Mesendoderm (in vitro differentiated cells): ENCODE results near the gene IRX3.
A peak's percentile ranks its signal among the peaks of the same experiment; 100 is the strongest.

Experiments
- DNase-seq: peaks from one replicate; pipeline ENCODE4 v3.0.0; 2013
- H2AK5ac ChIP-seq: 2 replicates; pipeline ENCODE4 v1.6.1; 2013; ENCODE audit warnings: low read length, inconsistent platforms
- H2BK120ac ChIP-seq: 2 replicates; pipeline ENCODE4 v1.6.1; 2013; ENCODE audit warnings: low read depth, mild to moderate bottlenecking, low read length, moderate library complexity, mixed read lengths
- H2BK15ac ChIP-seq: replicated peaks from 2 replicates; pipeline ENCODE4 v1.6.1; 2013; ENCODE audit warnings: low read depth, mild to moderate bottlenecking, moderate library complexity
- H2BK5ac ChIP-seq: 2 replicates; pipeline ENCODE4 v1.6.1; 2013; ENCODE audit warnings: low read length, inconsistent platforms
- H3K18ac ChIP-seq: 2 replicates; pipeline ENCODE4 v1.6.1; 2013; ENCODE audit warnings: mild to moderate bottlenecking, low read length, mixed read lengths
- H3K23ac ChIP-seq: one replicate; pipeline ENCODE4 v1.6.1; 2013; ENCODE audit warnings: low read length
- H3K27ac ChIP-seq: 2 replicates; pipeline ENCODE4 v1.5.1; 2013; ENCODE audit warnings: low read depth, mild to moderate bottlenecking, inconsistent platforms, low read length, moderate library complexity
- H3K27me3 ChIP-seq: 2 replicates; pipeline ENCODE4 v1.6.1; 2013; ENCODE audit warnings: low read length, control low read depth, mild to moderate bottlenecking, inconsistent platforms; ENCODE audit not compliant: insufficient read depth, poor library complexity
- H3K36me3 ChIP-seq: 2 replicates; pipeline ENCODE4 v1.6.1; 2013; ENCODE audit warnings: low read length, inconsistent platforms; ENCODE audit not compliant: control insufficient read depth, insufficient read depth
- H3K4ac ChIP-seq: one replicate; pipeline ENCODE4 v1.6.1; 2013; ENCODE audit warnings: low read depth, mild to moderate bottlenecking, low read length, moderate library complexity
- H3K4me1 ChIP-seq: 2 replicates; pipeline ENCODE4 v1.6.1; 2013; ENCODE audit warnings: low read depth, low read length, inconsistent platforms; ENCODE audit not compliant: control insufficient read depth
- H3K4me2 ChIP-seq: 2 replicates; pipeline ENCODE4 v1.6.1; 2013; ENCODE audit warnings: low read length
- H3K4me3 ChIP-seq: 2 replicates; pipeline ENCODE4 v1.5.1; 2013; ENCODE audit warnings: mild to moderate bottlenecking, low read length
- H3K56ac ChIP-seq: one replicate; pipeline ENCODE4 v1.6.1; 2013; ENCODE audit warnings: low read length
- H3K79me1 ChIP-seq: 2 replicates; pipeline ENCODE4 v1.6.1; 2013; ENCODE audit warnings: low read length, inconsistent platforms
- H3K79me2 ChIP-seq: 2 replicates; pipeline ENCODE4 v1.6.1; 2013; ENCODE audit warnings: mild to moderate bottlenecking, low read length; ENCODE audit not compliant: control insufficient read depth, insufficient read depth
- H3K9ac ChIP-seq: 2 replicates; pipeline ENCODE4 v1.6.1; 2013; ENCODE audit warnings: low read length, inconsistent platforms
- H4K5ac ChIP-seq: one replicate; pipeline ENCODE4 v1.6.1; 2013; ENCODE audit warnings: low read length
- H4K8ac ChIP-seq: one replicate; pipeline ENCODE4 v1.6.1; 2013; ENCODE audit warnings: low read depth, mild to moderate bottlenecking, control low read depth, low read length, moderate library complexity
- WGBS: extraction: QIAGEN DNeasy Blood & Tissue Kit; methylation state at CpG from one replicate; pipeline ENCODE4 v1.1.7; 2013; ENCODE audit warnings: low lambda C conversion rate, missing lambda C conversion rate; ENCODE audit not compliant: insufficient coverage; ENCODE audit errors: extremely low coverage; 5-methylcytosine and 5-hydroxymethylcytosine counted together

Gene IRX3

GRCh38 chr16:54287131-54288029, 793 bp upstream of the IRX3 start:
- no peak for DNase-seq
- Histone ChIP-seq H3K9ac (peak overlapping the region; percentile 74), H3K4me2 (peak overlapping the region; percentile 72), H3K27me3 (peaks cover 49% of the 10 kb centered on the region), H2BK5ac (peak overlapping the region; percentile 51), H2BK15ac (no peak overlapping the region), H3K4ac (no peak overlapping the region), H4K5ac (no peak overlapping the region), H3K36me3 (no peaks in the 10 kb centered on the region), H3K27ac (peak overlapping the region; percentile 7), H2AK5ac (no peak overlapping the region), H3K23ac (no peak overlapping the region), H3K4me1 (peaks cover 3% of the 10 kb centered on the region), H3K79me2 (no peaks in the 10 kb centered on the region), H3K4me3 (peak overlapping the region; percentile 16), H3K79me1 (no peaks in the 10 kb centered on the region), H3K18ac (peak overlapping the region; percentile 51), H4K8ac (no peak overlapping the region), H2BK120ac (peak overlapping the region; percentile 11), H3K56ac (peak overlapping the region; percentile 77)
- WGBS = no CpG with 5 or more reads among the region's 61 CpGs

- H3K27ac ChIP-seq = peak overlapping the region; percentile 84
- no peak overlapping the region for H4K8ac ChIP-seq
- peak overlapping the region; percentile 86 for H3K56ac ChIP-seq
- H3K36me3 ChIP-seq = no peaks in the 10 kb centered on the region
- no peak overlapping the region for H3K4ac ChIP-seq
- peak overlapping the region; percentile 80 for H3K9ac ChIP-seq
- no peak for DNase-seq
- H3K18ac ChIP-seq = peak overlapping the region; percentile 73
- H4K5ac ChIP-seq = no peak overlapping the region
- H3K79me2 ChIP-seq = no peaks in the 10 kb centered on the region
- no peak overlapping the region for H2BK15ac ChIP-seq
- H3K4me3 ChIP-seq = peak overlapping the region; percentile 91
- no peak overlapping the region for H2AK5ac ChIP-seq
- no peak overlapping the region for H3K23ac ChIP-seq
- peak overlapping the region; percentile 75 for H3K4me2 ChIP-seq
- H3K27me3 ChIP-seq = peaks cover 52% of the 10 kb centered on the region
- no peak overlapping the region for H2BK5ac ChIP-seq
- no CpG with 5 or more reads among the region's 43 CpGs for WGBS
- no peaks in the 10 kb centered on the region for H3K79me1 ChIP-seq
- peaks cover 3% of the 10 kb centered on the region for H3K4me1 ChIP-seq
- no peak overlapping the region for H2BK120ac ChIP-seq
Observed at GRCh38 chr16:54286090-54286365, 559 bp downstream of the IRX3 start.

GRCh38 chr16:54285414-54286089, 1.0 kb downstream of the IRX3 start:
- Histone ChIP-seq H3K4me3 (peak overlapping the region; percentile 91), H2AK5ac (no peak overlapping the region), H3K27me3 (peaks cover 48% of the 10 kb centered on the region), H4K5ac (no peak overlapping the region), H3K4ac (no peak overlapping the region), H3K23ac (no peak overlapping the region), H3K79me2 (no peaks in the 10 kb centered on the region), H2BK120ac (no peak overlapping the region), H3K79me1 (no peaks in the 10 kb centered on the region), H3K4me1 (peaks cover under 1% of the 10 kb centered on the region), H3K18ac (peak overlapping the region; percentile 73), H3K27ac (peak overlapping the region; percentile 84), H4K8ac (no peak overlapping the region), H3K4me2 (peak overlapping the region; percentile 68), H3K36me3 (no peaks in the 10 kb centered on the region), H2BK15ac (no peak overlapping the region), H2BK5ac (no peak overlapping the region), H3K9ac (peak overlapping the region; percentile 80), H3K56ac (peak overlapping the region; percentile 86)
- no CpG with 5 or more reads among the region's 77 CpGs for WGBS
- DNase-seq = peak; percentile 37

GRCh38 chr16:54284931-54285413, 1.6 kb downstream of the IRX3 start:
- peak overlapping the region; percentile 1 for H3K4me2 ChIP-seq
- H3K79me1 ChIP-seq = no peaks in the 10 kb centered on the region
- H2BK5ac ChIP-seq = no peak overlapping the region
- H3K36me3 ChIP-seq = no peaks in the 10 kb centered on the region
- H3K4me1 ChIP-seq = no peaks in the 10 kb centered on the region
- WGBS = no CpG with 5 or more reads among the region's 42 CpGs
- H2BK15ac ChIP-seq = no peak overlapping the region
- peak overlapping the region; percentile 91 for H3K4me3 ChIP-seq
- H4K8ac ChIP-seq = no peak overlapping the region
- H3K18ac ChIP-seq = peak overlapping the region; percentile 12
- no peak overlapping the region for H2AK5ac ChIP-seq
- H3K23ac ChIP-seq = peak overlapping the region; percentile 100
- no peak overlapping the region for H4K5ac ChIP-seq
- H3K27ac ChIP-seq = no peak overlapping the region
- H3K27me3 ChIP-seq = peaks cover 47% of the 10 kb centered on the region
- H3K9ac ChIP-seq = peak overlapping the region; percentile 80
- peak; percentile 27 for DNase-seq
- H3K79me2 ChIP-seq = no peaks in the 10 kb centered on the region
- H3K4ac ChIP-seq = no peak overlapping the region
- H2BK120ac ChIP-seq = no peak overlapping the region
- H3K56ac ChIP-seq = peak overlapping the region; percentile 86

GRCh38 chr16:54284319-54284930, 2.2 kb downstream of the IRX3 start:
- no peaks in the 10 kb centered on the region for H3K79me1 ChIP-seq
- H3K4me3 ChIP-seq = peak overlapping the region; percentile 91
- H3K9ac ChIP-seq = peak overlapping the region; percentile 80
- no peak overlapping the region for H3K27ac ChIP-seq
- peak; percentile 36 for DNase-seq
- no peaks in the 10 kb centered on the region for H3K36me3 ChIP-seq
- no CpG with 5 or more reads among the region's 73 CpGs for WGBS
- no peak overlapping the region for H2BK5ac ChIP-seq
- peaks cover 50% of the 10 kb centered on the region for H3K27me3 ChIP-seq
- peak overlapping the region; percentile 100 for H3K23ac ChIP-seq
- no peak overlapping the region for H3K4ac ChIP-seq
- H4K8ac ChIP-seq = no peak overlapping the region
- no peaks in the 10 kb centered on the region for H3K4me1 ChIP-seq
- no peaks in the 10 kb centered on the region for H3K79me2 ChIP-seq
- H2BK120ac ChIP-seq = no peak overlapping the region
- no peak overlapping the region for H2AK5ac ChIP-seq
- peak overlapping the region; percentile 42 for H3K4me2 ChIP-seq
- H3K18ac ChIP-seq = peak overlapping the region; percentile 28
- H2BK15ac ChIP-seq = no peak overlapping the region
- peak overlapping the region; percentile 86 for H3K56ac ChIP-seq
- H4K5ac ChIP-seq = no peak overlapping the region
